ENCODE measurements around the gene APBA2.

The APBA2 gene

DNA sequence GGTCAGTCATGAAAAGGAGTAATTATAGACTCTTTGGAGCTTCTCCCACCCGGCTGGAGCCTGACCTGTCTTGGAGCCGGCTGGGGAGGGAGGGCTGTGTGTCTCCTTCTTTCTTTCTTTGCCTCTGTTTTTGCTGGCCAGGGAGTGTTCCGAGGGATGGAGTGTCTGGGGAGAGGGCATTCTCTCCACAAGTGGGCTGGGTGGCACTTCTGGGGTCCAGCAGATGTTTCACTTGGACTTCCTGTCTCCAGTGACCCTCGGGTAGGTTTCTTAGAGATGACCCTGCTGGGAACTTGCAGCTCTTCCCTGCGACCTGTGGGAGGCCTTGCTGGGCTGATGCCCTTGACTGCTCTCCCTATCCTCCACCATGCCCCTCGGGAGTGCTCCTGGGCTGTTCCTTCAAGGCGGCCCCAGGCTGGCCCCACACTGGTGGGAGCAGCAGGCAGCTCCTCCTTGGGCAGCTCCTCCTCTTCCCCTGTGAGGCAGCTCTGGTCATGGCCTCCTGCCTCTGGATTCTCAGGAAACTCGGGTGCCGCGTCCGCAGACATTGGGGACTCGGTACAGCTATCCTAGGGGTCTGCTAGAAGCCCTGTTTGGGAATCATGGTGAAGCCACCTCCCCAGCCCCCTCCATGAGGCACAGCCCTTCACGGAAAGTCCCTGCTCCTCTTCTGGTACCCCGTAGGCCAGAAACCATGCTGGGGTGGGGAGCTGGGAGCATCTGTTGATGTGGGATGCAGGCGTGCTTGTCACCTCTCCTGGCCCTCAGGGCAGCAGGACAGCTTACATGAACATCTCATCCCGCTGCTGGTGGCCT, 44.9 kb downstream of the APBA2 start:
- H3K9me3 ChIP-seq (ENCODE audit: control insufficient read depth, insufficient read depth, low read depth, low read length), result no peaks in the 10 kb centered on the region
- ChIA-PET CTCF (no interaction called here), POLR2A (no interaction called here)
- H3K4me1 ChIP-seq (ENCODE audit: control insufficient read depth, insufficient read depth, low read length), result no peaks in the 10 kb centered on the region
- no peak overlapping the region for H3K4me3 ChIP-seq (ENCODE audit: low read depth, low read length)
- H3K36me3 ChIP-seq (ENCODE audit: control insufficient read depth in 2 of 2, insufficient read depth in 1 of 2, low read length in 2 of 2), result no peaks in the 10 kb centered on the region
- no peak overlapping the region for H3K27ac ChIP-seq (ENCODE audit: extremely low read depth, low read depth, low read length)
- TF ChIP-seq ZNF16 (tag by site-specific recombination; IDR thresholded peaks at IDR 0.05; ENCODE audit: low read depth) (no peak), ZNF311 (tag by site-specific recombination; IDR thresholded peaks at IDR 0.05; ENCODE audit: borderline replicate concordance) (no peak), ZNF174 (tag by site-specific recombination; IDR thresholded peaks at IDR 0.05) (no peak), OVOL3 (tag by site-specific recombination; IDR thresholded peaks at IDR 0.05) (no peak), ZSCAN23 (tag by site-specific recombination; IDR thresholded peaks at IDR 0.05) (no peak), HOXA7 (CRISPR knock-in tag; IDR thresholded peaks at IDR 0.05; ENCODE audit: borderline replicate concordance) (no peak), ZXDB (tag by site-specific recombination; IDR thresholded peaks at IDR 0.05) (no peak), ZNF654 (tag by site-specific recombination; IDR thresholded peaks at IDR 0.05; ENCODE audit: low read depth) (no peak), ZNF362 (tag by site-specific recombination; IDR thresholded peaks at IDR 0.05) (no peak), ZNF416 (tag by site-specific recombination; IDR thresholded peaks at IDR 0.05) (no peak), ZFP69B (tag by site-specific recombination; IDR thresholded peaks at IDR 0.05) (no peak), ZNF426 (tag by site-specific recombination; IDR thresholded peaks at IDR 0.05) (no peak), ZNF645 (tag by site-specific recombination; IDR thresholded peaks at IDR 0.05) (no peak), ZNF791 (tag by site-specific recombination; IDR thresholded peaks at IDR 0.05) (no peak), ZNF677 (tag by site-specific recombination; IDR thresholded peaks at IDR 0.05) (no peak)
- TF ChIP-seq, protein P1, sequence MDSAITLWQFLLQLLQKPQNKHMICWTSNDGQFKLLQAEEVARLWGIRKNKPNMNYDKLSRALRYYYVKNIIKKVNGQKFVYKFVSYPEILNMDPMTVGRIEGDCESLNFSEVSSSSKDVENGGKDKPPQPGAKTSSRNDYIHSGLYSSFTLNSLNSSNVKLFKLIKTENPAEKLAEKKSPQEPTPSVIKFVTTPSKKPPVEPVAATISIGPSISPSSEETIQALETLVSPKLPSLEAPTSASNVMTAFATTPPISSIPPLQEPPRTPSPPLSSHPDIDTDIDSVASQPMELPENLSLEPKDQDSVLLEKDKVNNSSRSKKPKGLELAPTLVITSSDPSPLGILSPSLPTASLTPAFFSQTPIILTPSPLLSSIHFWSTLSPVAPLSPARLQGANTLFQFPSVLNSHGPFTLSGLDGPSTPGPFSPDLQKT (IDR thresholded peaks at IDR 0.05; ENCODE audit: borderline replicate concordance, low read depth, low read length), result no peak
- TF ChIP-seq, protein P2, sequence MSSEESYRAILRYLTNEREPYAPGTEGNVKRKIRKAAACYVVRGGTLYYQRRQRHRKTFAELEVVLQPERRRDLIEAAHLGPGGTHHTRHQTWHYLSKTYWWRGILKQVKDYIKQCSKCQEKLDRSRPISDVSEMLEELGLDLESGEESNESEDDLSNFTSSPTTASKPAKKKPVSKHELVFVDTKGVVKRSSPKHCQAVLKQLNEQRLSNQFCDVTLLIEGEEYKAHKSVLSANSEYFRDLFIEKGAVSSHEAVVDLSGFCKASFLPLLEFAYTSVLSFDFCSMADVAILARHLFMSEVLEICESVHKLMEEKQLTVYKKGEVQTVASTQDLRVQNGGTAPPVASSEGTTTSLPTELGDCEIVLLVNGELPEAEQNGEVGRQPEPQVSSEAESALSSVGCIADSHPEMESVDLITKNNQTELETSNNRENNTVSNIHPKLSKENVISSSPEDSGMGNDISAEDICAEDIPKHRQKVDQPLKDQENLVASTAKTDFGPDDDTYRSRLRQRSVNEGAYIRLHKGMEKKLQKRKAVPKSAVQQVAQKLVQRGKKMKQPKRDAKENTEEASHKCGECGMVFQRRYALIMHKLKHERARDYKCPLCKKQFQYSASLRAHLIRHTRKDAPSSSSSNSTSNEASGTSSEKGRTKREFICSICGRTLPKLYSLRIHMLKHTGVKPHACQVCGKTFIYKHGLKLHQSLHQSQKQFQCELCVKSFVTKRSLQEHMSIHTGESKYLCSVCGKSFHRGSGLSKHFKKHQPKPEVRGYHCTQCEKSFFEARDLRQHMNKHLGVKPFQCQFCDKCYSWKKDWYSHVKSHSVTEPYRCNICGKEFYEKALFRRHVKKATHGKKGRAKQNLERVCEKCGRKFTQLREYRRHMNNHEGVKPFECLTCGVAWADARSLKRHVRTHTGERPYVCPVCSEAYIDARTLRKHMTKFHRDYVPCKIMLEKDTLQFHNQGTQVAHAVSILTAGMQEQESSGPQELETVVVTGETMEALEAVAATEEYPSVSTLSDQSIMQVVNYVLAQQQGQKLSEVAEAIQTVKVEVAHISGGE (tag by site-specific recombination; conservative IDR thresholded peaks at IDR 0.05; ENCODE audit: low read depth), result no peak
- TF ChIP-seq, protein P3, sequence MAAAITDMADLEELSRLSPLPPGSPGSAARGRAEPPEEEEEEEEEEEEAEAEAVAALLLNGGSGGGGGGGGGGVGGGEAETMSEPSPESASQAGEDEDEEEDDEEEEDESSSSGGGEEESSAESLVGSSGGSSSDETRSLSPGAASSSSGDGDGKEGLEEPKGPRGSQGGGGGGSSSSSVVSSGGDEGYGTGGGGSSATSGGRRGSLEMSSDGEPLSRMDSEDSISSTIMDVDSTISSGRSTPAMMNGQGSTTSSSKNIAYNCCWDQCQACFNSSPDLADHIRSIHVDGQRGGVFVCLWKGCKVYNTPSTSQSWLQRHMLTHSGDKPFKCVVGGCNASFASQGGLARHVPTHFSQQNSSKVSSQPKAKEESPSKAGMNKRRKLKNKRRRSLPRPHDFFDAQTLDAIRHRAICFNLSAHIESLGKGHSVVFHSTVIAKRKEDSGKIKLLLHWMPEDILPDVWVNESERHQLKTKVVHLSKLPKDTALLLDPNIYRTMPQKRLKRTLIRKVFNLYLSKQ (tag by site-specific recombination; IDR thresholded peaks at IDR 0.05; ENCODE audit: borderline replicate concordance), result no peak
- TF ChIP-seq, protein P4, sequence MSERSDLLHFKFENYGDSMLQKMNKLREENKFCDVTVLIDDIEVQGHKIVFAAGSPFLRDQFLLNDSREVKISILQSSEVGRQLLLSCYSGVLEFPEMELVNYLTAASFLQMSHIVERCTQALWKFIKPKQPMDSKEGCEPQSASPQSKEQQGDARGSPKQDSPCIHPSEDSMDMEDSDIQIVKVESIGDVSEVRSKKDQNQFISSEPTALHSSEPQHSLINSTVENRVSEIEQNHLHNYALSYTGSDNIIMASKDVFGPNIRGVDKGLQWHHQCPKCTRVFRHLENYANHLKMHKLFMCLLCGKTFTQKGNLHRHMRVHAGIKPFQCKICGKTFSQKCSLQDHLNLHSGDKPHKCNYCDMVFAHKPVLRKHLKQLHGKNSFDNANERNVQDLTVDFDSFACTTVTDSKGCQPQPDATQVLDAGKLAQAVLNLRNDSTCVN (tag by site-specific recombination; optimal IDR thresholded peaks at IDR 0.05), result no peak
